H7 (cell line): ENCODE data around the gene PDHB. TPM values are rescaled to one million over a fixed set of nuclear protein-coding genes. Genes with fewer than 3 reads are reported as not detected.

ENCODE experiments used
- DNase-seq: peaks from one replicate; pipeline ENCODE4 v3.0.0; 2012
- H3K27me3 ChIP-seq: 2 replicates; pipeline ENCODE4 v1.6.0; 2011; ENCODE audit warnings: mild to moderate bottlenecking, low read length; ENCODE audit not compliant: control insufficient read depth, insufficient read depth
- H3K36me3 ChIP-seq: replicated peaks from 2 replicates; pipeline ENCODE4 v1.5.1; 2011; ENCODE audit warnings: low read length; ENCODE audit not compliant: control insufficient read depth, insufficient read depth
- H3K4me3 ChIP-seq: 2 replicates; pipeline ENCODE4 v1.5.1; 2011; ENCODE audit warnings: low read depth, mild to moderate bottlenecking, control low read depth, low read length, moderate library complexity; ENCODE audit not compliant: insufficient read depth
- total RNA-seq: library from RNA; depleted of rRNA; stranded (reverse); fragments of >200 nt; shearing (Covaris generic); gene quantifications from 2 replicates; pipeline ENCODE4 v1.2.3, GENCODE V29; 2014

Gene PDHB
- total RNA-seq, 1 experiment from 2014 or later = 219 TPM

- DNase-seq = no peak
- H3K4me3 ChIP-seq = no peak overlapping the region
- H3K27me3 ChIP-seq = no peaks in the 10 kb centered on the region
- H3K36me3 ChIP-seq = no peaks in the 10 kb centered on the region; the same call in 1 of the 2 replicates
These were observed 34.8 kb downstream of the PDHB start for GRCh38 chr3:58398669-58399333.

GRCh38 chr3:58394339-58394738 is 39.3 kb downstream of the PDHB start:
- no peak overlapping the region for H3K4me3 ChIP-seq
- DNase-seq = no peak

GRCh38 chr3:58392181-58392580 is 41.5 kb downstream of the PDHB start:
- no peaks in the 10 kb centered on the region for H3K36me3 ChIP-seq
- H3K4me3 ChIP-seq = no peak overlapping the region
- no peaks in the 10 kb centered on the region for H3K27me3 ChIP-seq
- no peak for DNase-seq

More at GRCh38 chr3:58394339-58394738, 39.3 kb downstream of the PDHB start:
- Histone ChIP-seq H3K36me3 (no peaks in the 10 kb centered on the region; the same call in 1 of the 2 replicates), H3K27me3 (no peaks in the 10 kb centered on the region)

- Histone ChIP-seq H3K27me3 (no peaks in the 10 kb centered on the region), H3K4me3 (no peak overlapping the region), H3K36me3 (no peaks in the 10 kb centered on the region)
- no peak for DNase-seq
These were observed 42.3 kb downstream of the PDHB start for GRCh38 chr3:58391156-58391865.

- H3K27me3 ChIP-seq = no peaks in the 10 kb centered on the region
- no peak overlapping the region for H3K4me3 ChIP-seq
- DNase-seq = no peak
- H3K36me3 ChIP-seq = no peaks in the 10 kb centered on the region
These were observed 45.0 kb downstream of the PDHB start for GRCh38 chr3:58388550-58389091.

- Histone ChIP-seq H3K4me3 (no peak overlapping the region), H3K27me3 (no peaks in the 10 kb centered on the region), H3K36me3 (no peaks in the 10 kb centered on the region)
- DNase-seq = no peak
These were observed 45.7 kb downstream of the PDHB start for GRCh38 chr3:58387650-58388546.

- DNase-seq = no peak
- H3K27me3 ChIP-seq = no peaks in the 10 kb centered on the region
- H3K4me3 ChIP-seq = no peak overlapping the region
- no peaks in the 10 kb centered on the region for H3K36me3 ChIP-seq
These were observed 46.8 kb downstream of the PDHB start for GRCh38 chr3:58386626-58387365.

- DNase-seq = no peak
- H3K4me3 ChIP-seq = no peak overlapping the region
- H3K36me3 ChIP-seq = no peaks in the 10 kb centered on the region
- H3K27me3 ChIP-seq = no peaks in the 10 kb centered on the region
These were observed 49.1 kb downstream of the PDHB start for GRCh38 chr3:58384381-58385090.

GRCh38 chr3:58383904-58384303 is 49.7 kb downstream of the PDHB start:
- no peak for DNase-seq
- H3K27me3 ChIP-seq = no peaks in the 10 kb centered on the region
- H3K4me3 ChIP-seq = no peak overlapping the region
- no peaks in the 10 kb centered on the region for H3K36me3 ChIP-seq

GRCh38 chr3:58383476-58383875 is 50.2 kb downstream of the PDHB start:
- Histone ChIP-seq H3K36me3 (no peaks in the 10 kb centered on the region), H3K27me3 (no peaks in the 10 kb centered on the region), H3K4me3 (no peak overlapping the region)
- DNase-seq = no peak

GRCh38 chr3:58379351-58380073 is 54.1 kb downstream of the PDHB start:
- no peak for DNase-seq
- H3K4me3 ChIP-seq = no peak overlapping the region
- no peaks in the 10 kb centered on the region for H3K36me3 ChIP-seq
- H3K27me3 ChIP-seq = no peaks in the 10 kb centered on the region

- no peak for DNase-seq
- no peaks in the 10 kb centered on the region for H3K27me3 ChIP-seq
- H3K4me3 ChIP-seq = no peak overlapping the region
- H3K36me3 ChIP-seq = no peaks in the 10 kb centered on the region
These were observed 55.9 kb downstream of the PDHB start for GRCh38 chr3:58377750-58378149.
